Measurements from ENCODE around the gene DNAJC24. TPM values are rescaled to one million over a fixed set of nuclear protein-coding genes. Genes with fewer than 3 reads are reported as not detected.

DNAJC24 gene
- total and polyA plus RNA-seq, 9 of the 15 experiments (the other 6 are each of a cell fraction or from before 2014, with no cell fraction given), result 12.2 to 31.9 (median 16.9) TPM

DNA sequence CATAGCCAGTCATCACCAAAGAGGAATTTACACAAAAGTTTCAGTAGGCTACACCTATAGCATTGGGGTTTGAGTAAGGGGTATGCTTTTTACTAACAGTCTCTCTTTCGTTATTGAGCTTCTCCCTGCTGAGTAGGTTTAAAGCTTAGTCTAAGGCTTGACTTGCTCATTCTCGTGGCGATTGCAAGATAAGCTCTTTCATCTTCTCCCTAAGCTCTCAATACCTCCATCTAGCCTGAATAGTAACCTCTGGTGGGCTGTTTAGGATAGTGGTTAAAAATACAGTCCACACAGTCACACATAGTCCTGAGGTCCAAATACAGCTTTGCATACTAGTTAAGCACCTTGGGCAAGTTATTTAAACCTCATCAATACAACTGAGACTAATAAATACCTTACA lies 74.1 kb downstream of the DNAJC24 start:
- in situ Hi-C loops (cut with MboI), result no loop called here
- no peak overlapping the region for H2AFZ ChIP-seq (ENCODE audit: low read depth, low read length)
- TF ChIP-seq RHOXF2B (CRISPR knock-in tag; conservative IDR thresholded peaks at IDR 0.05) (no peak), ZHX1 (conservative IDR thresholded peaks at IDR 0.05; ENCODE audit: low read length) (no peak), ZNF77 (CRISPR knock-in tag; IDR thresholded peaks at IDR 0.05) (no peak), PHB2 (IDR thresholded peaks at IDR 0.05; ENCODE audit: low read depth) (no peak), MYNN (IDR thresholded peaks at IDR 0.05) (no peak), MYNN (CRISPR knock-in tag; IDR thresholded peaks at IDR 0.05) (no peak), BRCA1 (IDR thresholded peaks at IDR 0.05) (no peak), BRCA1 (CRISPR knock-in tag; IDR thresholded peaks at IDR 0.05) (no peak), TFAM (CRISPR knock-in tag; conservative IDR thresholded peaks at IDR 0.05) (no peak), E2F8 (IDR thresholded peaks at IDR 0.05; ENCODE audit: low read depth, partially characterized antibody) (no peak), ZNF41 (CRISPR knock-in tag; conservative IDR thresholded peaks at IDR 0.05) (no peak), BCOR (IDR thresholded peaks at IDR 0.05) (no peak), KDM5B (IDR thresholded peaks at IDR 0.05; ENCODE audit: insufficient replicate concordance, low read depth, low read length) (no peak), U2AF2 (optimal IDR thresholded peaks at IDR 0.05; ENCODE audit: low read depth, low read length) (no peak), ZNF12 (CRISPR knock-in tag; IDR thresholded peaks at IDR 0.05) (no peak), DNMT1 (IDR thresholded peaks at IDR 0.05) (no peak), ZEB2 (IDR thresholded peaks at IDR 0.05) (no peak), IRF2 (CRISPR knock-in tag; IDR thresholded peaks at IDR 0.05) (no peak), MYC (IDR thresholded peaks at IDR 0.05; ENCODE audit: low read depth, low read length) (no peak), MYC (CRISPR knock-in tag; IDR thresholded peaks at IDR 0.05; ENCODE audit: borderline replicate concordance, low read depth) (no peak), NR0B1 (IDR thresholded peaks at IDR 0.05; ENCODE audit: partially characterized antibody) (no peak)

More for the DNA sequence above, 74.1 kb downstream of the DNAJC24 start:
- CTCF ChIA-PET (ENCODE audit: low intra/inter-chr PET ratio), result no interaction called here
- H3K4me2 ChIP-seq (ENCODE audit: insufficient read depth, low read length), result no peak overlapping the region
- H3K4me1 ChIP-seq (replicated peaks in 1 of 2; ENCODE audit: control insufficient read depth in 2 of 2, insufficient read depth in 2 of 2, low read length in 2 of 2), result no peaks in the 10 kb centered on the region
- no peak overlapping the region for H3K27ac ChIP-seq (ENCODE audit: extremely low read depth, low read depth, low read length)
- H3K27me3 ChIP-seq (ENCODE audit: control insufficient read depth in 2 of 2, insufficient read depth in 2 of 2, low read length in 2 of 2), result no peaks in the 10 kb centered on the region
- ATAC-seq (no peak), FAIRE-seq (no peak), DNase-seq (ENCODE audit: extremely low read depth in 1 of 4, low spot score in 3 of 4) (no peak)
- no peaks in the 10 kb centered on the region for H3K79me2 ChIP-seq (ENCODE audit: control insufficient read depth, insufficient read depth, low read length)
- H3K9me3 ChIP-seq (replicated peaks; ENCODE audit: control insufficient read depth, insufficient read depth, low read depth, low read length), result no peaks in the 10 kb centered on the region
- no peak overlapping the region for H3K9ac ChIP-seq (ENCODE audit: insufficient read depth in 1 of 2, low read depth in 2 of 2, low read length in 2 of 2)
- no peaks in the 10 kb centered on the region for H3K9me1 ChIP-seq (ENCODE audit: control insufficient read depth, insufficient read depth, low read length)
- intact Hi-C loops (cut with micrococcal nuclease), result no loop called here
- H3K36me3 ChIP-seq (ENCODE audit: control insufficient read depth, insufficient read depth, low read length), result peaks cover 8% of the 10 kb centered on the region; the same call in 1 of the 3 replicates
- no TSS peak for BruUV-seq (replicated peaks)
- H4K20me1 ChIP-seq (replicated peaks; ENCODE audit: control insufficient read depth, insufficient read depth, low read length), result no peaks in the 10 kb centered on the region
- POLR2A ChIA-PET, result interaction anchor here (0.8 to 1.3 kb wide), 2 partner anchors 12 to 49 kb away, joined by 3 read pairs; no protein-coding TSS in a partner anchor
- H3K4me3 ChIP-seq, result no peak overlapping the region
- WGBS (ENCODE audit: insufficient coverage, low coverage, missing lambda C conversion rate), result 65% methylated on average over 3 of the region's 3 CpGs

All from K562 (cell line).